Panc1 (cell line): ENCODE data around the gene ACKR2. TPM values are rescaled to one million over a fixed set of nuclear protein-coding genes. Genes with fewer than 3 reads are reported as not detected.

Experiments
- ATAC-seq: fragments of 200-7000 bp; cut with Tn5 transposase; 2 replicates; pipeline ENCODE4 v1.9.1; 2020; ENCODE audit warnings: mild to moderate bottlenecking, moderate library complexity
- BruUV-seq: library from RNA; stranded (reverse); fragments of 400-500 nt; replicated peaks from 2 replicates; lab custom pipeline; 2021; lab: Mats Ljungman, UMichigan
- CTCF ChIA-PET: fragments of 300-600 bp; sonication (Branson Sonifier 250); formaldehyde crosslinking; loops from one replicate; lab custom pipeline; 2022; ENCODE audit warnings: antibody characterized with exemption; lab: Charles Lee
- POLR2A ChIA-PET: fragments of 300-600 bp; sonication (Branson Sonifier 250); formaldehyde crosslinking; loops from one replicate; lab custom pipeline; 2022; ENCODE audit warnings: antibody characterized with exemption; lab: Charles Lee
- DNase-seq: peaks from one replicate; pipeline ENCODE4 v3.0.0-alpha.2; 2010; ENCODE audit warnings: low read depth, low spot score
- H3K27ac ChIP-seq: 2 replicates; pipeline ENCODE4 v1.5.1; 2011; ENCODE audit warnings: mild to moderate bottlenecking, low read length, inconsistent platforms
- H3K27me3 ChIP-seq: fragments of 200-500 bp; sonication (Bioruptor generic); 2 replicates; pipeline ENCODE4 v1.6.0; 2014; ENCODE audit warnings: low read length, inconsistent platforms; ENCODE audit not compliant: control insufficient read depth, insufficient read depth
- H3K36me3 ChIP-seq: fragments of 200-500 bp; sonication (Bioruptor generic); 2 replicates; pipeline ENCODE4 v1.5.1; 2014; ENCODE audit warnings: inconsistent platforms, mild to moderate bottlenecking, low read length, moderate library complexity; ENCODE audit not compliant: control insufficient read depth, insufficient read depth
- H3K4me1 ChIP-seq: 2 replicates; pipeline ENCODE4 v1.5.1; 2011; ENCODE audit warnings: inconsistent platforms, mild to moderate bottlenecking, low read length, moderate library complexity; ENCODE audit not compliant: control insufficient read depth, insufficient read depth
- H3K4me3 ChIP-seq, 2 experiments: 2 replicates each; pipeline ENCODE4 v1.5.1; 2011 to 2012; ENCODE audit warnings: low read depth in 2 of 2, low read length in 2 of 2, mild to moderate bottlenecking in 2 of 2, inconsistent platforms in 1 of 2, moderate library complexity in 1 of 2
- H3K9me3 ChIP-seq: fragments of 200-500 bp; sonication (Bioruptor generic); 2 replicates; pipeline ENCODE4 v1.5.1; 2014; ENCODE audit warnings: low read depth, mild to moderate bottlenecking, inconsistent platforms, low read length, moderate library complexity; ENCODE audit not compliant: control insufficient read depth, insufficient read depth
- CTCF ChIP-seq: fragments of 450-650 bp; IDR thresholded peaks from 2 replicates; pipeline ENCODE4 v1.5.1; 2017; ENCODE audit warnings: mild to moderate bottlenecking
- POLR2AphosphoS5 ChIP-seq: IDR thresholded peaks from 2 replicates; pipeline ENCODE4 v1.6.1; 2012; ENCODE audit warnings: mild to moderate bottlenecking, low read depth, low read length, moderate library complexity
- REST ChIP-seq, 2 experiments: IDR thresholded peaks; 2 replicates each; pipeline ENCODE4 v1.6.1; 2011 to 2012; ENCODE audit warnings: low read depth in 2 of 2, control low read depth in 1 of 2, low read length in 1 of 2, mild to moderate bottlenecking in 1 of 2, moderate library complexity in 1 of 2; ENCODE audit not compliant: insufficient read depth in 1 of 2
- SIN3A ChIP-seq: IDR thresholded peaks from 2 replicates; pipeline ENCODE4 v1.6.1; 2012; ENCODE audit warnings: low read depth, mild to moderate bottlenecking, low read length, moderate library complexity, borderline replicate concordance; ENCODE audit not compliant: insufficient read depth
- TCF7L2 ChIP-seq: IDR thresholded peaks from 2 replicates; pipeline ENCODE4 v1.6.1; 2011; ENCODE audit warnings: mild to moderate bottlenecking, low read depth, low read length, inconsistent platforms
- in situ Hi-C: cut with HindIII; loops from 2 replicates; pipeline ENCODE4 v1.10.0; 2016; ENCODE audit warnings: low sequenced_read_pairs, low pct_unique_long_range_greater_than_20kb
- intact Hi-C: fragments of 100-400 bp; cut with micrococcal nuclease; formaldehyde crosslinking; loops from one replicate; pipeline ENCODE4 v1.10.0; 2022; ENCODE audit not compliant: unreplicated experiment
- total RNA-seq: library from RNA; stranded (reverse); gene quantifications from one replicate; pipeline ENCODE4 v1.2.1, GENCODE V29; 2021; ENCODE audit not compliant: unreplicated experiment

ACKR2 gene
- total RNA-seq, 1 experiment from 2014 or later: not detected

DNA sequence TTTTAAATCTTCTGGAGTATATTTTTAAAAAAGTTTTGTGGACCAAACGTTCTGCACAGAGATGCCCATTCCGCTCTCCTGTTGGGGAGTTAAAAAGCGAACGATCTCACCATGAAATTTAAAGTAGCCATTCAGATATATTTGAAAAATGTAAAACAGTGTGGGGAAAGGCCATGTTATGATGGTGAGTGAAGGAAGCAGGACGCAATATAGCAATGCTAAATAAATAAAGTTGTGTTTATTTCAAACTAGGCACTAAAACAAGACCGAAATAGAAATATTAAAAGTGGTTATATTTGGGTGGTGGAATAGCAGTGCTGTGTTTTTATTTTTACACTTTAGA lies 35.9 kb upstream of the ACKR2 start:
- BruUV-seq: no TSS peak
- ATAC-seq (peak; percentile 52), DNase-seq (no peak)
- no peak for TF ChIP-seq POLR2AphosphoS5
- TF ChIP-seq CTCF: no peak
- TF ChIP-seq REST (IDR thresholded peaks at IDR 0.05; ENCODE audit: insufficient read depth in 1 of 2, low read depth in 2 of 2, low read length in 1 of 2): no peak
- Histone ChIP-seq H3K27ac (peak overlapping the region; percentile 77), H3K27me3 (no peaks in the 10 kb centered on the region), H3K36me3 (no peaks in the 10 kb centered on the region), H3K4me1 (no peaks in the 10 kb centered on the region), H3K9me3 (no peaks in the 10 kb centered on the region), H3K4me3 (peak overlapping the region; percentile 51 to 68)
- in situ Hi-C loops: no loop called here
- intact Hi-C loops: no loop called here
- CTCF ChIA-PET: no interaction called here
- POLR2A ChIA-PET: no interaction called here

DNA sequence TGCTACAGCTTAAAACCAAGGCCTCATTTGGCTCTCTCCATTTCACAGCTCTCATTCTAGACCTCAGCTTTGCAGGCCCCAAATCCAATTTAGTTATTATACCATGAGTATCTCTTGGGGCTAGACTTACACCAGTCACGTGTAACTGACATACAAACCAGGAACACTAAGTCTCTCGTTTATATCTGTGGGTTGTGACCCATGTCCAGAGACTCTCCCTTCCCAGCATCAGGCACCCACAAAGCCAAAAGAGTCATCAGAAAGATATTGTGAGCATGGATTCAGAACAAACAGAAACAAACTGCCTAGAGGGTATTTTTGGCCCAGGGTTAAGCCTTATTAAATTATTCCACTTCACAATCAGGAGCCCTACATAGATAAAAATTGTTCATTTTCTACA lies 30.6 kb upstream of the ACKR2 start:
- ATAC-seq: no peak
- Histone ChIP-seq H3K27me3 (no peaks in the 10 kb centered on the region), H3K27ac (no peak overlapping the region), H3K9me3 (no peaks in the 10 kb centered on the region), H3K4me3 (no peak overlapping the region), H3K4me1 (no peaks in the 10 kb centered on the region), H3K36me3 (no peaks in the 10 kb centered on the region)
- no peak for DNase-seq
- in situ Hi-C loops (no loop called here), intact Hi-C loops (no loop called here)
- POLR2A ChIA-PET: no interaction called here
- TF ChIP-seq TCF7L2 (no peak), SIN3A (no peak), REST (IDR thresholded peaks at IDR 0.05; ENCODE audit: insufficient read depth in 1 of 2, low read depth in 2 of 2, low read length in 1 of 2) (no peak), POLR2AphosphoS5 (no peak), CTCF (no peak)
- CTCF ChIA-PET: no interaction called here
- no TSS peak for BruUV-seq
